ENCODE measurements around the gene RASSF3. TPM values are rescaled to one million over a fixed set of nuclear protein-coding genes. Genes with fewer than 3 reads are reported as not detected.

RASSF3 gene
- total and polyA plus RNA-seq, 5 donors from 2014 or later: 5.5 to 158 (median 10.5) TPM

- Mint-ChIP-seq H3K27ac (peak overlapping the region in 1 of 3 donors; percentile 25), H3K4me3 (no peak overlapping the region), H3K36me3 (peaks cover 68% of the 10 kb centered on the region), H3K4me1 (peaks cover 0 to 6% (median 4%) of the 10 kb centered on the region in 4 donors), H3K27me3 (no peaks in the 10 kb centered on the region), H3K9me3 (peaks cover 0 to 2% (median 0%) of the 10 kb centered on the region in 7 donors)
- no peaks in the 10 kb centered on the region for H3K9me3 ChIP-seq (ENCODE audit: control insufficient read depth in 2 of 2, low read length in 2 of 2)
- H3K27me3 ChIP-seq (ENCODE audit: control insufficient read depth, insufficient read depth, low read length): no peaks in the 10 kb centered on the region
- no peak for DNase-seq
- H3K4me1 ChIP-seq (ENCODE audit: control insufficient read depth, insufficient read depth, low read length, poor library complexity, severe bottlenecking): no peaks in the 10 kb centered on the region
- peaks cover 47% of the 10 kb centered on the region for H3K36me3 ChIP-seq (ENCODE audit: control insufficient read depth, insufficient read depth, low read length)
- no peak overlapping the region for H3K4me3 ChIP-seq (ENCODE audit: low read depth, low read length)
- ATAC-seq (ENCODE audit: low read depth in 2 of 2): no peak
- H3K27ac ChIP-seq (ENCODE audit: insufficient read depth, low read length, poor library complexity, severe bottlenecking): no peak overlapping the region
Measured at GRCh38 chr12:64744422-64745258, 134.3 kb downstream of the RASSF3 start.

GRCh38 chr12:64745259-64745807 is 135.0 kb downstream of the RASSF3 start:
- DNase-seq (no peak), ATAC-seq (ENCODE audit: low read depth in 2 of 2) (no peak)
- no peaks in the 10 kb centered on the region for H3K9me3 ChIP-seq (ENCODE audit: control insufficient read depth in 2 of 2, low read length in 2 of 2)
- no peaks in the 10 kb centered on the region for H3K4me1 ChIP-seq (ENCODE audit: control insufficient read depth, insufficient read depth, low read length, poor library complexity, severe bottlenecking)
- peak overlapping the region in 1 of 3 donors; percentile 5 for H3K27ac Mint-ChIP-seq
- H3K36me3 Mint-ChIP-seq: peaks cover 64% of the 10 kb centered on the region
- H3K27me3 ChIP-seq (ENCODE audit: control insufficient read depth, insufficient read depth, low read length): no peaks in the 10 kb centered on the region
- no peak overlapping the region for H3K4me3 Mint-ChIP-seq
- H3K4me1 Mint-ChIP-seq: peaks cover 0 to 6% (median 3%) of the 10 kb centered on the region in 4 donors
- H3K27ac ChIP-seq (ENCODE audit: insufficient read depth, low read length, poor library complexity, severe bottlenecking): no peak overlapping the region
- H3K9me3 Mint-ChIP-seq: peaks cover 0 to 2% (median 0%) of the 10 kb centered on the region in 7 donors
- no peak overlapping the region for H3K4me3 ChIP-seq (ENCODE audit: low read depth, low read length)
- no peaks in the 10 kb centered on the region for H3K27me3 Mint-ChIP-seq
- H3K36me3 ChIP-seq (ENCODE audit: control insufficient read depth, insufficient read depth, low read length): peaks cover 50% of the 10 kb centered on the region

- Mint-ChIP-seq H3K36me3 (peaks cover 58% of the 10 kb centered on the region), H3K4me3 (no peak overlapping the region), H3K9me3 (peaks cover 0 to 2% (median 0%) of the 10 kb centered on the region in 7 donors), H3K27me3 (no peaks in the 10 kb centered on the region), H3K4me1 (peaks cover 0 to 6% (median under 1%) of the 10 kb centered on the region in 4 donors), H3K27ac (no peak overlapping the region)
- Histone ChIP-seq H3K9me3 (ENCODE audit: control insufficient read depth in 2 of 2, low read length in 2 of 2) (no peaks in the 10 kb centered on the region), H3K4me3 (ENCODE audit: low read depth, low read length) (no peak overlapping the region), H3K27ac (ENCODE audit: insufficient read depth, low read length, poor library complexity, severe bottlenecking) (no peak overlapping the region), H3K27me3 (ENCODE audit: control insufficient read depth, insufficient read depth, low read length) (no peaks in the 10 kb centered on the region), H3K4me1 (ENCODE audit: control insufficient read depth, insufficient read depth, low read length, poor library complexity, severe bottlenecking) (no peaks in the 10 kb centered on the region), H3K36me3 (ENCODE audit: control insufficient read depth, insufficient read depth, low read length) (peaks cover 52% of the 10 kb centered on the region)
- ATAC-seq (ENCODE audit: low read depth in 2 of 2) (no peak), DNase-seq (no peak)
Measured at GRCh38 chr12:64745980-64746379, 135.7 kb downstream of the RASSF3 start.

- H3K27me3 ChIP-seq (ENCODE audit: control insufficient read depth, insufficient read depth, low read length): no peaks in the 10 kb centered on the region
- Mint-ChIP-seq H3K4me1 (peaks cover 0 to 6% (median under 1%) of the 10 kb centered on the region in 4 donors), H3K27ac (peak overlapping the region in 1 of 3 donors; percentile 0), H3K36me3 (peaks cover 58% of the 10 kb centered on the region), H3K9me3 (peaks cover 0 to 2% (median 0%) of the 10 kb centered on the region in 7 donors), H3K27me3 (no peaks in the 10 kb centered on the region), H3K4me3 (no peak overlapping the region)
- H3K4me1 ChIP-seq (ENCODE audit: control insufficient read depth, insufficient read depth, low read length, poor library complexity, severe bottlenecking): no peaks in the 10 kb centered on the region
- DNase-seq (no peak), ATAC-seq (ENCODE audit: low read depth in 2 of 2) (no peak)
- H3K27ac ChIP-seq (ENCODE audit: insufficient read depth, low read length, poor library complexity, severe bottlenecking): no peak overlapping the region
- H3K4me3 ChIP-seq (ENCODE audit: low read depth, low read length): no peak overlapping the region
- peaks cover 52% of the 10 kb centered on the region for H3K36me3 ChIP-seq (ENCODE audit: control insufficient read depth, insufficient read depth, low read length)
- no peaks in the 10 kb centered on the region for H3K9me3 ChIP-seq (ENCODE audit: control insufficient read depth in 2 of 2, low read length in 2 of 2)
Measured at GRCh38 chr12:64746663-64747062, 136.4 kb downstream of the RASSF3 start.

Other genes with a start within 250 kb of the RASSF3 start
- 0.15 TPM for gene C12orf56, start 219.7 kb upstream of the RASSF3 start, total RNA-seq
- not detected for gene C12orf56, start 219.7 kb upstream of the RASSF3 start, polyA plus RNA-seq
- gene XPOT, start 206.1 kb upstream of the RASSF3 start, total RNA-seq: 59.6 TPM
- gene XPOT, start 206.1 kb upstream of the RASSF3 start, polyA plus RNA-seq: 10 to 100 TPM; 27.7 to 43.3 (median 34.0) TPM
- gene TBK1, start 158.4 kb upstream of the RASSF3 start, total RNA-seq: 24.3 TPM
- 10 to 100 TPM; 21.3 to 29.1 (median 22.8) TPM for gene TBK1, start 158.4 kb upstream of the RASSF3 start, polyA plus RNA-seq
- gene GNS, start 148.9 kb downstream of the RASSF3 start, total RNA-seq: 25.0 TPM
- gene GNS, start 148.9 kb downstream of the RASSF3 start, polyA plus RNA-seq: 10 to 100 TPM; 40.6 to 51.5 (median 41.6) TPM
- 0.12 TPM for gene TBC1D30, start 214.2 kb downstream of the RASSF3 start, total RNA-seq
- under 1 TPM in 2 of 4 donors, not detected in 2; 0.07 to 0.25 TPM for gene TBC1D30, start 214.2 kb downstream of the RASSF3 start, polyA plus RNA-seq